PC-9 (cell line): ENCODE data around the gene FAM174C. TPM values are rescaled to one million over a fixed set of nuclear protein-coding genes. Genes with fewer than 3 reads are reported as not detected.

Source experiments
- BruUV-seq: library from RNA; stranded (reverse); fragments of 400-500 nt; replicated peaks from 2 replicates; lab custom pipeline; 2021; lab: Mats Ljungman, UMichigan
- CTCF ChIA-PET: fragments of 300-600 bp; sonication (Branson Sonifier 250); formaldehyde crosslinking; loops from one replicate; lab custom pipeline; 2022; ENCODE audit warnings: antibody characterized with exemption; lab: Charles Lee
- POLR2A ChIA-PET: fragments of 300-600 bp; sonication (Branson Sonifier 250); formaldehyde crosslinking; loops from one replicate; lab custom pipeline; 2022; ENCODE audit warnings: antibody characterized with exemption; ENCODE audit not compliant: unreplicated experiment; lab: Charles Lee
- DNase-seq, 2 experiments: peaks; one replicate each; pipeline versions ENCODE4 v3.0.0 to v3.0.0-alpha.2; 2015 to 2022; ENCODE audit warnings: mixed read lengths in 1 of 2
- H2AFZ ChIP-seq: fragments of 200-600 bp; sonication (generic); 2 replicates; pipeline ENCODE4 v1.8.1; 2017; ENCODE audit warnings: antibody characterized with exemption
- H3F3A ChIP-seq: fragments of 200-600 bp; sonication (generic); 2 replicates; pipeline ENCODE4 v1.8.1; 2017; ENCODE audit warnings: antibody characterized with exemption, mild to moderate bottlenecking, low read depth; ENCODE audit not compliant: insufficient read depth
- H3K27ac ChIP-seq: fragments of 200-600 bp; sonication (generic); 2 replicates; pipeline ENCODE4 v1.6.1; 2016; ENCODE audit warnings: mixed run types
- H3K27me3 ChIP-seq: fragments of 200-600 bp; sonication (generic); 2 replicates; pipeline ENCODE4 v1.6.1; 2016; ENCODE audit warnings: low read depth, mixed run types; ENCODE audit not compliant: insufficient read depth
- H3K36me3 ChIP-seq: fragments of 200-600 bp; sonication (generic); 2 replicates; pipeline ENCODE4 v1.6.1; 2016; ENCODE audit warnings: low read depth, mixed run types
- H3K4me1 ChIP-seq: fragments of 200-600 bp; sonication (generic); replicated peaks from 2 replicates; pipeline ENCODE4 v1.6.1; 2016; ENCODE audit warnings: mixed run types; ENCODE audit not compliant: insufficient read depth
- H3K4me2 ChIP-seq: fragments of 200-600 bp; sonication (generic); 2 replicates; pipeline ENCODE4 v1.6.1; 2017; ENCODE audit warnings: mixed run types
- H3K4me3 ChIP-seq: fragments of 200-600 bp; sonication (generic); 2 replicates; pipeline ENCODE4 v1.6.1; 2016; ENCODE audit warnings: mixed run types
- H3K79me2 ChIP-seq: fragments of 200-600 bp; sonication (generic); 2 replicates; pipeline ENCODE4 v1.6.1; 2017; ENCODE audit warnings: low read depth, mixed run types
- H3K9me2 ChIP-seq: fragments of 200-600 bp; sonication (generic); 2 replicates; pipeline ENCODE4 v1.8.1; 2017; ENCODE audit warnings: mild to moderate bottlenecking; ENCODE audit not compliant: insufficient read depth
- H3K9me3 ChIP-seq: fragments of 200-600 bp; sonication (generic); 2 replicates; pipeline ENCODE4 v1.8.1; 2016; ENCODE audit warnings: low read depth; ENCODE audit not compliant: insufficient read depth
- H4K20me1 ChIP-seq: fragments of 200-600 bp; sonication (generic); 2 replicates; pipeline ENCODE4 v1.8.1; 2017; ENCODE audit not compliant: insufficient read depth
- CTCF ChIP-seq: fragments of 200-600 bp; sonication (generic); conservative IDR thresholded peaks from 2 replicates; pipeline ENCODE4 v1.6.1; 2017; ENCODE audit warnings: mixed run types, antibody characterized with exemption, mild to moderate bottlenecking, moderate library complexity
- EZH2 ChIP-seq: fragments of 200-600 bp; sonication (generic); IDR thresholded peaks from 2 replicates; pipeline ENCODE4 v1.8.0; 2017; ENCODE audit warnings: antibody characterized with exemption, low read depth
- intact Hi-C: fragments of 100-400 bp; cut with micrococcal nuclease; formaldehyde crosslinking; loops from one replicate; pipeline ENCODE4 v1.10.0; 2022; ENCODE audit not compliant: unreplicated experiment
- total RNA-seq: library from RNA; stranded (reverse); gene quantifications from 2 replicates; pipeline ENCODE4 v1.2.3, GENCODE V29; 2021

FAM174C gene
- total RNA-seq, 1 experiment from 2014 or later, result 51.8 TPM

- Histone ChIP-seq H3K4me2 (peak overlapping the region; percentile 97), H3K4me1 (peaks cover 61% of the 10 kb centered on the region), H3K4me3 (peak overlapping the region; percentile 94), H3K9me3 (no peaks in the 10 kb centered on the region), H4K20me1 (0 out of 2 replicates have a peak, but pooled peaks cover 1% of the 10 kb centered on the region), H2AFZ (no peak overlapping the region), H3K36me3 (no peaks in the 10 kb centered on the region), H3K79me2 (peaks cover 11% of the 10 kb centered on the region), H3F3A (peaks cover 59% of the 10 kb centered on the region), H3K9me2 (no peaks in the 10 kb centered on the region), H3K27me3 (no peaks in the 10 kb centered on the region), H3K27ac (peak overlapping the region; percentile 90)
- intact Hi-C loops, result loop anchor here (1.0 kb wide), 1 partner anchor 9 kb away; no protein-coding TSS in a partner anchor
- TF ChIP-seq CTCF, result no peak
- TF ChIP-seq EZH2, result no peak
- ChIA-PET POLR2A (interaction anchor here (0.6 to 1.1 kb wide), 4 partner anchors 9 to 197 kb away, joined by 3 to 4 read pairs (median 4); no protein-coding TSS in a partner anchor), CTCF (no interaction called here)
- BruUV-seq, result TSS peak; percentile 53
- peak; percentile 79 to 96 for DNase-seq
Observed at GRCh38 chr19:1261798-1262622, 13.3 kb upstream of the FAM174C start.

DNA sequence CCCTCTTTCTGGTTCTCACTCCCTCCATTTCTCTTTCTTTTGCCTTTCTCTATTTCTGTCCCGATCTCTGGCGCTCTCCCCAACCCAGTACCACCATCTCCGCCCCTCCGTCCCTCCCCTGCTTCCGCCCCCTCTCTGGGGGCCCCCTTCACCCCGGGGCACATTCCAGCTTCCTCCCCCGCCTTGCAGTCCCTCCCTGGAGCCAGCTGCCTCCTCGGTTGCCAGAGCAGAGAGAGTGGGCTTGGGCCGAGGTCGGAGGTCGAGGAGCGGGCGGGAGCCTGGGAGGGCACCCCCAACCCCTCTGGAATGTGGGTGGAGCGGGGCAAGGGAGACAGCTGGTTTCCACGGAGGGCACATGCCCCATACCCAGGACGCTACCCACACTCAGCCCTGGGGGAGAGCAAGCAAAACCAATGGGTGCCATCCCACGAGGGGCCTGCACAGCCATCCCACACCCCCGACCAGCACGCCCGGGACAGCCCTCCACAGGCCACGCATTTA is 12.7 kb upstream of the FAM174C start:
- H3K79me2 ChIP-seq, result peaks cover 11% of the 10 kb centered on the region
- no peak overlapping the region for H2AFZ ChIP-seq
- H3K27me3 ChIP-seq, result no peaks in the 10 kb centered on the region
- intact Hi-C loops, result loop anchor here (1.0 kb wide), 1 partner anchor 9 kb away; no protein-coding TSS in a partner anchor
- ChIA-PET POLR2A (interaction anchor here (0.6 to 1.1 kb wide), 2 partner anchors 10 to 161 kb away, joined by 3 read pairs; no protein-coding TSS in a partner anchor), CTCF (no interaction called here)
- no peak for TF ChIP-seq EZH2
- TF ChIP-seq CTCF, result no peak
- peaks cover 55% of the 10 kb centered on the region for H3F3A ChIP-seq
- no peaks in the 10 kb centered on the region for H3K9me2 ChIP-seq
- no peak for DNase-seq
- peak overlapping the region; percentile 42; the same call in 1 of the 2 replicates for H3K4me3 ChIP-seq
- peaks cover 62% of the 10 kb centered on the region for H3K4me1 ChIP-seq
- H3K4me2 ChIP-seq, result peak overlapping the region; percentile 97
- H3K9me3 ChIP-seq, result no peaks in the 10 kb centered on the region
- H3K36me3 ChIP-seq, result no peaks in the 10 kb centered on the region
- no peak overlapping the region for H3K27ac ChIP-seq
- H4K20me1 ChIP-seq, result no peaks in the 10 kb centered on the region
- no TSS peak for BruUV-seq

GRCh38 chr19:1263188-1263587 is 12.1 kb upstream of the FAM174C start:
- Histone ChIP-seq H3F3A (peaks cover 50% of the 10 kb centered on the region), H3K27ac (no peak overlapping the region), H3K79me2 (peaks cover 11% of the 10 kb centered on the region), H3K4me2 (peak overlapping the region; percentile 97; the same call in 1 of the 2 replicates), H3K4me3 (no peak overlapping the region), H3K36me3 (no peaks in the 10 kb centered on the region), H3K9me3 (no peaks in the 10 kb centered on the region), H3K9me2 (no peaks in the 10 kb centered on the region), H4K20me1 (no peaks in the 10 kb centered on the region), H2AFZ (no peak overlapping the region), H3K4me1 (peaks cover 57% of the 10 kb centered on the region), H3K27me3 (no peaks in the 10 kb centered on the region)
- ChIA-PET POLR2A (no interaction called here), CTCF (no interaction called here)
- TSS peak; percentile 15 for BruUV-seq
- DNase-seq, result no peak
- TF ChIP-seq EZH2 (no peak), CTCF (no peak)
- intact Hi-C loops, result no loop called here
